NCI-H128 (cell line): ENCODE data around the gene MYO16.

ENCODE experiments used
- DNase-seq: peaks from one replicate; lab custom pipeline; 2025; ENCODE audit not compliant: unreplicated experiment; lab: John Stamatoyannopoulos, UW

The MYO16 gene

DNA sequence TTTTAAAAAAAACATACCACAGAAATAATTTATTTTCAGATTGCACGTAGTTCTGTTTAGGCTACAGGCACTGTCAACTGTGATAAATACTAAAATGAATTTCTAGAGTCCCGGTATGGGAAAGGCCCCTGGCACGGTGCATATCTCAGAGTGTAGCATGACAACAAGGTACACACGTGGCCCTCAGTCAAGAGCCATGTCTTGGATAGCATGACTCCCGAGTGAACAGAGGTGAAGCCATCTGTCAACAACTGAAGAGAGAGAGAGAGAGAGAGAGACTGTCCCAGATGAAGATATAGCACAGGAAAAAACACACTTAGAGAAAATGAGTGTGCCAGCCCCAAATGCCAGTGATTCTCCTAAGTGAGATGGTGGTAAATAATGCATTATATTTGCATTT is 297.5 kb downstream of the MYO16 start:
- DNase-seq: no peak

DNA sequence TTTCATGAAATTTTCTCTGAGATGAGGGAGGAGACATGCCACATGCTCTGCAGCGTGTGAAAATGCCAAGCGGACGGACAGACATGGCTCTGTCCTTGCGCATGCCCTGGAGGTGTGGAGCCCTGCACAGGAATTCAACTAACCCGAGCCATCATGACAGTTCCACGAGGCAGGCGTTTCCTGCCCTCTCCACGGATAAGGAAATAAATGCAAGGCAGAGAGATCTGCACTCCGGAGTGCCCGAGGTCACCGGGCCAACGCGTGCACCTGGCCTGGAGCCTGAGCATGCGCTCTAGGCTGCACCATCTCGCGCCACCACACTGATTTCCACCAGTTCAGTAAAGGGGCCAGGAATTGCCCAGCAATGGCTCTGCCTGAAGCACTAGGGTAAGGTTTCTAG is 298.2 kb downstream of the MYO16 start:
- DNase-seq: no peak

GRCh38 chr13:108929532-108930206 is 300.3 kb downstream of the MYO16 start:
- DNase-seq: no peak

DNA sequence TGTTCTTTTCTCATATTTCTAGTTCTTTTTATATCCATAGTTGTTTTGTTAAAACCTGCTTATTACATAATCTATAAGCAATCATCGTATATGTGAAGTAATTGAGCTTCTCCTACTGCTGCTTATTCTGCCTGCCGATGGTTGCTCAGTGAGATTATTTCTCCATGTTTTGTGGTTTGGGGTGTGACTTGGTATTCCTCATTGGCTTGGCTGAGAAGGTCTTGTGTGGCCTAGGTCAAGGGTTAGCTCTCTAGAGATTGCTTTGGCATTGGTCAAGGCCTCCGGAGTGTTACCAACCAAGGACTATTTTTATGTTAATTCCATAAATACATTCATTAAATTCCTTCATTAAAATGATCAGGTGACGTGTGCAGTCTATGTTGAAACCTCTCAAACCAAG is 302.8 kb downstream of the MYO16 start:
- no peak for DNase-seq

- no peak for DNase-seq
Measured at GRCh38 chr13:108933061-108933460, 303.6 kb downstream of the MYO16 start.

GRCh38 chr13:108938155-108938554 is 308.7 kb downstream of the MYO16 start:
- DNase-seq: no peak

DNA sequence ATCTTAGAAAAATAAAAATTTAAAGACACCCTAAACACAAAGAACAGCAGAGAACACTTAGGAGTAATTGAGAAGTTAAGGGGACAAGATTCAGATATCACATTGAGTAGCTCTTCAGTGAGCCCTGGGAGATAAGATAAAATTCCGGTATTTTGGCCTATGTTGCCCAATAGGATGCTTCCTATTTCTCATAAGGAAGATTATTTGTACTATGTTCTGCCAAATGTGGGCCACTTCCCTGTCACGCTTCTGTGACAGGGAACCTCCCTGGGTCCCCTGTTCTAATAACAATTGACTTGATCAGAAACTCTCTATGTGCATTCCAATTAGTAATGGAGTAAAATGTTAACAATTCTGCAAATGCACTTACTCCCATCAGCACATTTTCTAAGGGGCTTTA is 310.7 kb downstream of the MYO16 start:
- no peak for DNase-seq

DNA sequence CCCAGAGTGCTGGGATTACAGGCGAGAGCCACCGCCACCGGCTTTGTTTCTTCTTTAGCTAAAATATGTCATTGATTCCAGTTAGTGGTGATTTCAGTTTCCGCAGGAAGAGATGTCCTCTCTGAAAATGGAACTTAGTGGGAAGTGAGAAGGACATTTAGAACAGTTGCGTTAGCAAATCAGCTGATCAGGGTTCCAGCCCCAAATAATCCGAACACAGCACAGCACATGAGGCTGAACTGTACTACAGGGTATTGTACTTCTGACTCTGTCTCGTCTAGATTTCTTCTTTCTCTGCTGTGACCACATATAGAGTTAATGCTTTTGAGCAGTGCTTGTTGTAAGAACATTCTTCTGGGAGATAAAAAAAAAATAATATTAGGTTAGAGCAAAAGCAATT is 314.4 kb downstream of the MYO16 start:
- DNase-seq: no peak

- no peak for DNase-seq
Measured at GRCh38 chr13:108944760-108945159, 315.3 kb downstream of the MYO16 start.

GRCh38 chr13:108947551-108948030 is 318.2 kb downstream of the MYO16 start:
- DNase-seq: no peak

DNA sequence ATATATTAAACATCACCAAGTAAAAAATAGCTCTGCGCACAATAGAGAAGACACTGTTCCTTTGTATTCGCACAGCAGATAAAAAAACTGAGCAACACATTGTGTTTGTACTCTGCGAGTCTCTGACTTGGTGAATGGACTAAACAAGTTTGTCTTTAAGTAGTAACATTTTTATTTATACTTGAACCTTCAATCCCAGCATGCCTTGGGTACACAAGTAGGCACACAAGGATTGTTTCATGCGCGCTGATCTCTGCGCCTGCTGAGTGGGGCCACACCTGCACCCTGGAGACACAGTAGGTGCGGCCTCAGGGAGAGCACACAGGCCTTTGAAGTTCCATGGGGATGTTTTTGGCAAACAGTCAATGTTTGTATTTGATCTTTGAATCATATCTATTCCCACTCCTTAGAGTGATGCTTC is 318.9 kb downstream of the MYO16 start:
- DNase-seq: no peak

GRCh38 chr13:108950333-108951010 is 321.1 kb downstream of the MYO16 start:
- no peak for DNase-seq

DNA sequence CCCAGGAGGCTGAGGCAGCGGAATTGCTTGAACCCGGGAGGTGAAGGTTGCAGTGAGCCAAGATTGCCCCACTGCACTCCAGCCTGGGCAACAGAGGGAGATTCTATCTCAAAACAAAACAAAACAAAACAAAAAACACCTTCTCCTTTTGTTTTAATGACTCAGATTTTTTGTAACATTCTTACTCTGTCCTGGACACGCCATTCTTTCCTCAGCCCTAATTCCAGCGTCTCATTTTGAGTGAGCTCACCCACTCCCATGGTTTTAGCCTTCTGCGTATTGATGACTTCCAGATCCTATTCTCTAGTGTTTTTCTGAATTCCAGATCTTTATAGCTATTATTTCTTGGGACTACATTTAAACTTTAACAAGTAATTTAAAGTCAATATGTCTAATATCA is 326.3 kb downstream of the MYO16 start:
- no peak for DNase-seq

- DNase-seq: no peak
Measured at GRCh38 chr13:108957369-108958012, 328.1 kb downstream of the MYO16 start.

DNA sequence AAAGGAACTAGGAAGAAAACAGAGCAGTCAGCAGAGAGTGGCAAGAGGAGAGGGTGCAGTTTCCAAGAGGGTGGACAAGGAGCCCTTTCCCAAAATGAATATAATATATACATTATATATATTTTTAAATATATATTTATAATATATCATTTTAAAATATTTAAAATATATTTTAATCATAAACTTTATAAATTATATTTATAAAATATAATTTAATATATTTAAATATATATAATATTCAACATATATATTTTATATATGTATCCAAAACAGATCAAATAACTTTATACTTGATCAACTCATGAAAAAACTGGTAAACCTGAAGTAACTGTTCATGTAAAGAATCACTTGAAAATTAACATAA is 328.6 kb downstream of the MYO16 start:
- no peak for DNase-seq

- no peak for DNase-seq
Measured at GRCh38 chr13:108959234-108959633, 329.8 kb downstream of the MYO16 start.

GRCh38 chr13:108960006-108960405 is 330.6 kb downstream of the MYO16 start:
- DNase-seq: no peak

GRCh38 chr13:108961542-108962125 is 332.2 kb downstream of the MYO16 start:
- peak; percentile 24 for DNase-seq

DNA sequence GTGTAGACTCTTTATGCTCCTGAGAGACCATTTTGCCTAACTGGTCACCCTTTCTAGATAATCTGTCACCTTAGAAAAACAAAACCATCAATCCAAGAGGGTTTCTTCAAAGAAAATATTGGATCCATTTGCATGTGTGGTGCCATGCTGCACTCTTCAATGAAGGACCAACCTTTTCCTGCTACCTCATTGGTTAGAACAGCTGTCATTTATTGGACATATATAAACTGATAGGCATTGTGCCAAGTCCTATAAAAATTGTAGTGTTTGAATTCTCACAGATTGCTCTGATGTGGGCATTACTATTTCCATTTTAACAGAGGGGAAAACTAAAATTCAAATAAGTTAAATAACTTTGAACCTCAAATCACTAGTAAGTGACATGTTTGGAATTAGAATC is 333.2 kb downstream of the MYO16 start:
- no peak for DNase-seq

DNA sequence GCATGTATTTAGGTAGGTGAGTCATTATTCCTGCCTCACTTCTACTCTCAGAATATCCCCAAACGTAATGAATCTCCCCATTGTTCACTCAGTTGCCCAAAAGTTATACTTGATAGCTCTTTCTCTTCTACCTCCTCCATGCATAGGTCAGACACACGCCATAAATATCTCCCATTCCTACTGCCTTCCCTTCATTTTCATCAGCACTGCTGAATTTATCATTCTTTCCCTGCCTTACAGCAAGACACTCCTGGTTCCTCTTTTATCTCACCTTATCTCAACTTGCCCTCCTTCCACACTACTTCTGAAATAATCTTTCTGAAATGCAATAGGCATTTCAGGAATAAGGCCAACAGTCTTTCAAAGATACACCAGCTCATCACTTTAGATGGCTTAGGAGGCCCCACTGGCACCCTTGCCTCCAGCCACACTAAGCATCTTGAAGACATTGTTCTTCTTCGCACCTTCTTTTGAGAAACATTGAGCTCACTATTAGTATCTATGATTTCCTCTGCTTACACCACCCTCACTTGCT is 333.9 kb downstream of the MYO16 start:
- no peak for DNase-seq

GRCh38 chr13:108963846-108964600 is 334.6 kb downstream of the MYO16 start:
- DNase-seq: no peak
